GM23248 (cell line): ENCODE results near the gene CNFN.

Experiments used
- EZH2 ChIP-seq: fragments of 200-600 bp; sonication (generic); IDR thresholded peaks from 2 replicates; pipeline ENCODE4 v1.6.1; 2018; ENCODE audit warnings: antibody characterized with exemption, mild to moderate bottlenecking; ENCODE audit not compliant: insufficient read depth, poor library complexity, severe bottlenecking
- EZH2phosphoT487 ChIP-seq: fragments of 200-600 bp; sonication (generic); IDR thresholded peaks from 2 replicates; pipeline ENCODE4 v1.6.1; 2018; ENCODE audit warnings: antibody characterized with exemption, moderate library complexity, mild to moderate bottlenecking, low read depth; ENCODE audit not compliant: insufficient read depth

DNA sequence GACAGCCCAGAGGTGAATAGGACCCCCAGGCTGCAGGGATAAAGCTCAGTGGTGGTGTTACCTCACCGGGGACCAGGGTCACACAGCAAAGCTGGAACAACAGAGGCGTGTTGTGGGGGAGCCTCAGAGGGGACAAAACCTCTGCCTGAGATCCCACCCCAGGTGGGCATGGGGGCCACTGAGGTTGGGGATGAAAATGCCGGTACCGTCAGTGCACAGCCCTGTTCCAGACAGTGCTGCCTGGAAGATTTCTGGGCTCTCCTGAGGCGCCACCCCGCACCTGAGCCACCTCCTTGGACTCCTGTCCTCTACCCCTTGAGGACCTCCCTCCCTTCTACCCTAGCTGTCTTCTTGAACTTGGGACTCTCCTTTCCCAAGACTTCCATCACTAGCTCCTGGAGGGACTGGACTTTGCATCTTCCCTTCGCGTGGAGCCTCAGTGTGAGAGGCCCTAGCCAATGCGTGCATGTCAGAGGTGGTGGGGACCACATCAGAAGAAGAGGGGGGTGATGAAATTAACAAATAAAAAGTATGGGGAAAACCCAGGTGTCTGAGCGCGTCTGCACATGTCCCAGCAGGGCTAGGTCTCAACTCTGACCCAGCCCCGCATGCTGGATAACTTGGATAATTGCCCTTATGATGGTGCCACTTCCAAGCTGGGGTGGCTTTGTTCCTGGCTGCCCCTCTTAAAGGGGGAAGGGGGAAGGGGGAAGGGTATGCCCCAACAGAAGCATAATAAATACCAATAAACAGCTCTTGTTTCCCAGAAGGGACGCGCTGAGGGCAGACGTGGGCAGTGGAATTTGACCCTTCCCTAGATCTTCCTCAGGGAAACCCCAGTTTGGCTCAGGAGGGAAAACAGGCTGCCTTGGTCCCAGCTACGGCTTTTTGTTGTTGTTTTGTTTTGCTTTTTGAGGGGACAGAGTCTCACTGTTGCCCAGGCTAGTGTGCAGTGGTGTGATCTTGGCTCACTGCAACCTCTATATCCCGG, 11.6 kb downstream of the CNFN start:
- TF ChIP-seq EZH2: no peak
- TF ChIP-seq EZH2phosphoT487: no peak
